Mucosa of stomach (tissue), 1 donor: ENCODE measurements around the gene TINAGL1.
"Not testable (repeated sequence)": the region's sequence is repeated elsewhere in the genome, so short reads cannot be mapped to it uniquely, and the experiment has no call there.

Experiments used
- H3K27me3 ChIP-seq: one replicate; pipeline ENCODE4 v1.7.0; 2013; ENCODE audit warnings: mild to moderate bottlenecking, low read length; ENCODE audit not compliant: control insufficient read depth, insufficient read depth
- H3K36me3 ChIP-seq: one replicate; pipeline ENCODE4 v1.7.0; 2013; ENCODE audit warnings: low read length; ENCODE audit not compliant: control insufficient read depth, insufficient read depth
- H3K4me1 ChIP-seq: one replicate; pipeline ENCODE4 v1.7.0; 2013; ENCODE audit warnings: mild to moderate bottlenecking, low read length; ENCODE audit not compliant: control insufficient read depth, insufficient read depth
- H3K4me3 ChIP-seq: one replicate; pipeline ENCODE4 v1.7.0; 2013; ENCODE audit warnings: low read length
- H3K9ac ChIP-seq: one replicate; pipeline ENCODE4 v1.7.0; 2013; ENCODE audit warnings: mild to moderate bottlenecking, low read length, moderate library complexity
- H3K9me3 ChIP-seq: one replicate; pipeline ENCODE4 v1.7.0; 2013; ENCODE audit warnings: mild to moderate bottlenecking, low read length, moderate library complexity; ENCODE audit not compliant: control insufficient read depth
- donor health status: Pancreatic carcinoma.

Gene TINAGL1

DNA sequence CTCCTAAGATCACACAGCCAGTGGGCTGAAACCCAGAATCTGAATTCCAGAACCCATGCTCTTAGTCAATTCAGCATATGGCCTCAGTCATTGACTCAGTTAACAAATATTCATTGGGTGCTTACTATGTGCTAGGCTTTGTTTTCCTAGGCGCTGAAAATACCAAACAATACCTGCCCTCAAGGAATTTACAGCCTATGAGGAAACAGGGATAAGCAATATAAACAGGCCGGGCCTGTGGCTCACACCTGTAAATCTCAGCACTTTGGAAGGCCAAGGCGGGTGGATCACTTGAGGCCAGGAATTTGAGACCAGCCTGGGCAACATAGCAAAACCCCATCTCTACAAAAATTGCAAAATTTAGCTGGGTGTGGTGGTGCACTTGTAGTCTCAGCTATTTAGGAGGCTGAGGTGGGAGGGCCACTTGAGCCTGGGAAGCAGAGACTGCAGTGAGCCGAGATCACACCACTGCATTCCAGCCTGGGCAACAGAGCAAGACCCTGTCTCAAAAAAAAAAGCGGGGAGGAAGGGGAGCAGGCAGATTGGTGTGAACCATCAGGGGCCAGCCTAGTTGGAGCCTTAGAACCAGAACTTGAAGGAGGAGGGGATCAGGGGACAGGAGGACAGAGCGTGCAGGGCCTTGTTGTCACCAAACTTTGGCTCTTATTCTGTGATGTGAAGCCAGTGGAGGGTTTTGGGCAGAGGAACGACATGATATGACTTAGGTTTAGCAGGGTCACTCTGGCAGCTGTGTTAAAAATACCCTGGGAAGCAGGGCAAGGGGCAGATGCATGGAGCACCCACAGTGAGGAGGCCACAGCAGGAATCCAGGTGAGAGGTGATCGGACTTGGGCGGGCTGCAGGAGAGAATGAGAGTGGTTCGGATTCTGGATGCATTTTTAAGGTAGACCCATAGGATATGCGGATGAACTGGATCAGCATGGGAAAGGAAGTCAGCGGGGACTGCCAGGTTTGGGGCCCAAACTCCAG, 5.8 kb downstream of the TINAGL1 start:
- H3K36me3 ChIP-seq: peaks cover 6% of the 10 kb centered on the region
- H3K27me3 ChIP-seq: no peaks in the 10 kb centered on the region
- no peak overlapping the region for H3K4me3 ChIP-seq
- no peak overlapping the region for H3K9ac ChIP-seq
- no peaks in the 10 kb centered on the region for H3K9me3 ChIP-seq
- H3K4me1 ChIP-seq: peaks cover 53% of the 10 kb centered on the region

DNA sequence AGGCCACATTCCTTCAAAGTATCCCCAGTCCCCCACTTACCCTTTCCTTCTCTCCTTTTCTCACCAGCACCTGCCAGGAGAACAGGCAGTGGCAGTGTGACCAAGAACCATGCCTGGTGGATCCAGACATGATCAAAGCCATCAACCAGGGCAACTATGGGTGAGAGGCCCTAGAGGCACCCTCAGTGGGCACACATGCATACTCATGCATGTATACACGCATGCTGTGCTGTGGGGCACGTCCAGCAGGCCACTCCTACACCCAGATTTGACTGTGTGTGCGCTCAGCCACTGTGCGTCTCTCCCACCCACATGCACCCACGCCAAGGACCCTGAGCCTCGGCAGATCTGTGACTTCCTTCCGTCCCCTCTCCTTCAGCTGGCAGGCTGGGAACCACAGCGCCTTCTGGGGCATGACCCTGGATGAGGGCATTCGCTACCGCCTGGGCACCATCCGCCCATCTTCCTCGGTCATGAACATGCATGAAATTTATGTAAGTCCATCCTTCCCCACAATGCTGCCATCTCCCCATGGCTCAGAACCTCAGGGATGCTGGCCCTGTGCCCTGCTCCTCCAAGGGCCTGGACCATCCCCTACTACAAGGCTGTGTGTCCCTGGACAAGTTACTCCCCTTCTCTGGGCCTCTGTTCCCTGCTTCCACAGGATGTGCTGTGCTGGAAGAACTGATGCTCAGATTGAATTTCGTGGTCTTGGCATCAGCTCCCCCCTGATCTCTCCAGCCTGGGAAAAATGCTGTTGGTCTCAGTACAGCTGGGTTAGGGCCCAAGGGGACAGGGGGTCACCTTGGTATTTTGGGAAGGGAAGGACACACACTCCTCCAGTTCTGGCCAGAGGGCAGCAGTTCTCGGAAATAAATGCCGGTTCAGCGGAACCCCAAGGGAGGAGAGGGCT, 7.0 kb downstream of the TINAGL1 start:
- H3K9me3 ChIP-seq: no peaks in the 10 kb centered on the region
- H3K36me3 ChIP-seq: peaks cover 6% of the 10 kb centered on the region
- H3K27me3 ChIP-seq: no peaks in the 10 kb centered on the region
- no peak overlapping the region for H3K4me3 ChIP-seq
- peak overlapping the region; percentile 49 for H3K9ac ChIP-seq
- H3K4me1 ChIP-seq: peaks cover 65% of the 10 kb centered on the region

DNA sequence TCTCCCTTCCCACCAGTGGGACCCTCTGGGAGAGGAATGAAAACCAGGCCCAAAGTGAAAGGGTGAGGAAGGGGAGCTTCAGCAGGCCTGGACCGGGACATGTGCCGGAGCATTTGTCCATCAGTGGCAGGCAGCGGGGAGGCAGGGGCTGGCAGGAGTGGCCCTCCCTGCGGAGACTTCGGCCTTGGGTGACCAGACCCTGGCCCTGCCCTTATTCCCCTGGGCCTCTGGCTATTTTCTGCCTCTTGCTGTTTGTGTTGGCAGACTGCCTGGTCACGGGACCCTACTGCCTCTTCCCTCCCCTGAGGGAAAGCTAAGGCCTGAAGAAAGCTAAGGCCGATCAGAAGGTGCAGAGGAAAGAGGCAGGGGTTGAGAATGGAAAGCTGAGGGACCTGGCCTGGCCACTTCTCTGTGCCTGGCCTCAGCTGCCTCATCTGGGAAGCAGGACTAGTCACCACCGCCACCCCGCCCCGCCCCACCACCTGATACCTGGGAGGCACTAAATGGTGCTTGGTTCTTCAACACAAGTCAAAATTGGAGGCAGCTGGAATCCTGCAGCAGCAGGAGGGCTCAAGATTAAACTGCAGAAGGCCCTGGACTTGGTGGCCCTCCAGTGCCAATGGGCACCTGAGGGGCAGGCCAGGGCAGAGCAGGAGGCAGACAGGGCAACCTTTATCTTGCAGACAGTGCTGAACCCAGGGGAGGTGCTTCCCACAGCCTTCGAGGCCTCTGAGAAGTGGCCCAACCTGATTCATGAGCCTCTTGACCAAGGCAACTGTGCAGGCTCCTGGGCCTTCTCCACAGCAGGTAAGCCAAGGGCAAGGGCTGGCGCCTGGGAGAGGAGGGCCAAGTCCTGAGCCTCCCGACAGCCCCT, 7.9 kb downstream of the TINAGL1 start:
- peaks cover 6% of the 10 kb centered on the region for H3K36me3 ChIP-seq
- no peaks in the 10 kb centered on the region for H3K27me3 ChIP-seq
- no peaks in the 10 kb centered on the region for H3K9me3 ChIP-seq
- H3K4me1 ChIP-seq: peaks cover 65% of the 10 kb centered on the region
- peak overlapping the region; percentile 49 for H3K9ac ChIP-seq
- no peak overlapping the region for H3K4me3 ChIP-seq

DNA sequence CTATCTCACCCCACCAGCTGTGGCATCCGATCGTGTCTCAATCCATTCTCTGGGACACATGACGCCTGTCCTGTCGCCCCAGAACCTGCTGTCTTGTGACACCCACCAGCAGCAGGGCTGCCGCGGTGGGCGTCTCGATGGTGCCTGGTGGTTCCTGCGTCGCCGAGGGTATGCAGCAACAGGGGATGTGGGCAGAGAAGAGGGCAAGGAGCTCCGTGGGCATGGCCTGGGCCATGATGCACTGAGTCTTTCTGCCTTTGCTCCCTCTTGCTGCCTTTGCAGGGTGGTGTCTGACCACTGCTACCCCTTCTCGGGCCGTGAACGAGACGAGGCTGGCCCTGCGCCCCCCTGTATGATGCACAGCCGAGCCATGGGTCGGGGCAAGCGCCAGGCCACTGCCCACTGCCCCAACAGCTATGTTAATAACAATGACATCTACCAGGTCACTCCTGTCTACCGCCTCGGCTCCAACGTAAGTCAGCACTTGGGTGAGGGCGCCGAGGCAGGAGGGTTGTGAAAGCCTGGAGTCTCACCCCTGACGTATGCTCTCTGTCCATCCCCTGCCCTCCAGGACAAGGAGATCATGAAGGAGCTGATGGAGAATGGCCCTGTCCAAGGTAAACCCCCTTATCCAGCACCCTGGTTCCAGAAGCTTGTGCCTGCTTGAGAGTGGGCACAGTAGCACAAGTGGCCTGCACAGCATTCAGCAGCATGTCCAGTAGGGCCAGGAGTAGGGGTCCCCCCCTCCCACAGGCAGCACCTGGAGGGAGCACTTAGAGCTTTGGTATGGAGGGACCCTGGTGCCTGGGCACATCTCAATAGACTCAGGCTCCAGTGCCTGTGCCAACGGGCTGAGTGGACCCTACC, 8.8 kb downstream of the TINAGL1 start:
- Histone ChIP-seq H3K9me3 (no peaks in the 10 kb centered on the region), H3K9ac (no peak overlapping the region), H3K36me3 (peaks cover 6% of the 10 kb centered on the region), H3K27me3 (no peaks in the 10 kb centered on the region), H3K4me3 (no peak overlapping the region), H3K4me1 (peaks cover 57% of the 10 kb centered on the region)

DNA sequence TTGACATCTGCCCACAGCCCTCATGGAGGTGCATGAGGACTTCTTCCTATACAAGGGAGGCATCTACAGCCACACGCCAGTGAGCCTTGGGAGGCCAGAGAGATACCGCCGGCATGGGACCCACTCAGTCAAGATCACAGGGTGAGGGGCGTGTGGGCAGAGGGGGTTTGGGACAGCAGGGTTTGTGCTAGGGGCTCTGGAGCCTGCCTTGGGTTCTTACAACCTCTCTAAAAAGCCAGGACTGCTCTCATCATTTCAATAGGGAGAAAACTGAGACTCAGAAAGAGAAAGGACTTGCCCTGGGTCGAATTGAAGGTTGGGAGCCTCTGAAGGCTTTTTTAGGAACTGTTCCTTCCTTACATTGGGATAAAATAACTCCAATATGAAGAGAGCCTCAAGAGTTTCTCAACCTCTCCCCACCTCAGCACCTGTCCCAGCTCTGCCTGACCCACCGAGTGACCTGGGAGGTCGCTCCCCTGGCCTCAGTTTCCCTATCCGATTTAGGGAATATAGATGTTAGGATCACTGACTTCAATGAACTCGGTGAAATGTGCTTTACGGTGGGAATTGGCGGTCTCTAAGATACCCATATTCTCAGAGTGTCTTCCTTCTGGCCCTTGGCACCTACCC, 9.5 kb downstream of the TINAGL1 start:
- Histone ChIP-seq H3K27me3 (no peaks in the 10 kb centered on the region), H3K9ac (no peak overlapping the region), H3K36me3 (peaks cover 6% of the 10 kb centered on the region), H3K4me3 (no peak overlapping the region), H3K4me1 (peaks cover 49% of the 10 kb centered on the region), H3K9me3 (no peaks in the 10 kb centered on the region)

GRCh38 chr1:31586376-31587327, 10.3 kb downstream of the TINAGL1 start:
- Histone ChIP-seq H3K4me1 (peaks cover 46% of the 10 kb centered on the region), H3K36me3 (peaks cover 6% of the 10 kb centered on the region), H3K9ac (no peak overlapping the region), H3K4me3 (no peak overlapping the region), H3K27me3 (no peaks in the 10 kb centered on the region), H3K9me3 (no peaks in the 10 kb centered on the region)

DNA sequence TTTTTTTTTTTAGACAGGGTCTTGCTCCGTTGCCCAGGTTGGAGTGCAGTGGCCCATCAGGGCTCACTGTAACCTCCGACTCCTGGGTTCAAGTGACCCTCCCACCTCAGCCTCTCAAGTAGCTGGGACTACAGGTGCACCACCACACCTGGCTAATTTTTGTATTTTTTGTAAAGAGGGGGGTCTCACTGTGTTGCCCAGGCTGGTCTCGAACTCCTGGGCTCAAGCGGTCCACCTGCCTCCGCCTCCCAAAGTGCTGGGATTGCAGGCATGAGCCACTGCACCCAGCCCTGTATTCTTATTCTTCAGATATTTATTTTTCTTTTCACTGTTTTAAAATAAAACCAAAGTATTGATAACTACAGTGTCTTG, 11.0 kb downstream of the TINAGL1 start:
- peaks cover 44% of the 10 kb centered on the region for H3K4me1 ChIP-seq
- not testable (repeated sequence) for H3K9ac ChIP-seq, H3K36me3 ChIP-seq

GRCh38 chr1:31587720-31588423, 11.6 kb downstream of the TINAGL1 start:
- Histone ChIP-seq H3K4me1 (peaks cover 40% of the 10 kb centered on the region), H3K9me3 (no peaks in the 10 kb centered on the region), H3K27me3 (no peaks in the 10 kb centered on the region), H3K36me3 (peaks cover 6% of the 10 kb centered on the region), H3K4me3 (no peak overlapping the region), H3K9ac (peak overlapping the region; percentile 74)

More for the DNA sequence above, 11.0 kb downstream of the TINAGL1 start:
- H3K27me3 ChIP-seq, H3K9me3 ChIP-seq, H3K4me3 ChIP-seq: not testable (repeated sequence)

GRCh38 chr1:31588751-31589515, 12.6 kb downstream of the TINAGL1 start:
- Histone ChIP-seq H3K4me1 (peaks cover 30% of the 10 kb centered on the region), H3K9ac (peak overlapping the region; percentile 74), H3K36me3 (no peaks in the 10 kb centered on the region), H3K4me3 (peak overlapping the region; percentile 3), H3K27me3 (no peaks in the 10 kb centered on the region), H3K9me3 (no peaks in the 10 kb centered on the region)
